GF-D8 (cell line): ENCODE results near the gene RECK.

Experiments
- DNase-seq: peaks from one replicate; lab custom pipeline; 2025; lab: John Stamatoyannopoulos, UW

The RECK gene

GRCh38 chr9:36029202-36029601, 7.5 kb upstream of the RECK start:
- DNase-seq, result no peak

GRCh38 chr9:36029765-36030528, 6.8 kb upstream of the RECK start:
- no peak for DNase-seq

- DNase-seq, result no peak
These were observed 5.8 kb upstream of the RECK start for GRCh38 chr9:36030871-36031270.

- DNase-seq, result no peak
These were observed 4.7 kb upstream of the RECK start for GRCh38 chr9:36031774-36032555.

- no peak for DNase-seq
These were observed 2.9 kb upstream of the RECK start for GRCh38 chr9:36033788-36034187.

GRCh38 chr9:36034234-36034633, 2.5 kb upstream of the RECK start:
- no peak for DNase-seq

GRCh38 chr9:36035006-36035405, 1.7 kb upstream of the RECK start:
- no peak for DNase-seq

GRCh38 chr9:36036253-36036779, 397 bp upstream of the RECK start:
- no peak for DNase-seq

- DNase-seq, result peak; percentile 20
These were observed 923 bp downstream of the RECK start for GRCh38 chr9:36037549-36038122.

GRCh38 chr9:36039121-36039520, 2.4 kb downstream of the RECK start:
- no peak for DNase-seq

GRCh38 chr9:36039696-36040095, 3.0 kb downstream of the RECK start:
- no peak for DNase-seq

GRCh38 chr9:36040271-36040925, 3.7 kb downstream of the RECK start:
- no peak for DNase-seq

- peak; percentile 88 for DNase-seq
These were observed 4.8 kb downstream of the RECK start for GRCh38 chr9:36041506-36041905.

GRCh38 chr9:36045610-36046009, 8.9 kb downstream of the RECK start:
- no peak for DNase-seq

GRCh38 chr9:36046923-36047322, 10.2 kb downstream of the RECK start:
- DNase-seq, result no peak

GRCh38 chr9:36049408-36049807, 12.7 kb downstream of the RECK start:
- no peak for DNase-seq

GRCh38 chr9:36050476-36050875, 13.8 kb downstream of the RECK start:
- DNase-seq, result no peak

- DNase-seq, result no peak
These were observed 14.6 kb downstream of the RECK start for GRCh38 chr9:36051317-36051716.

- no peak for DNase-seq
These were observed 17.3 kb downstream of the RECK start for GRCh38 chr9:36053971-36054370.

GRCh38 chr9:36056896-36057295, 20.2 kb downstream of the RECK start:
- DNase-seq, result no peak

- no peak for DNase-seq
These were observed 27.2 kb downstream of the RECK start for GRCh38 chr9:36063804-36064447.
